Stomach (tissue), 9 donors: ENCODE data around the gene ATP2A3. TPM values are rescaled to one million over a fixed set of nuclear protein-coding genes. Genes with fewer than 3 reads are reported as not detected.

Source experiments
- DNase-seq, 2 donors: peaks; one replicate each; pipeline versions ENCODE4 v3.0.0 to v3.0.0-alpha.2; 2013 to 2019
- H3K27ac ChIP-seq, 5 donors: fragments of 200-600 bp in 4 of 5; sonication (generic) in 4 of 5; one replicate each; pipeline ENCODE4 v1.5.1; 2013 to 2019; ENCODE audit warnings: mild to moderate bottlenecking in 1 of 5, moderate library complexity in 1 of 5
- H3K27me3 ChIP-seq, 3 donors: fragments of 200-600 bp; sonication (generic); one replicate each; pipeline ENCODE4 v1.5.1; 2017 to 2019; ENCODE audit warnings: mixed run types in 1 of 3
- H3K36me3 ChIP-seq, 4 donors: fragments of 200-600 bp; sonication (generic); 1 replicate in 3 of 4; 2 replicates in 1 of 4; pipeline ENCODE4 v1.5.1; 2016 to 2019
- H3K4me1 ChIP-seq, 4 donors: fragments of 200-600 bp; sonication (generic); one replicate each; pipeline ENCODE4 v1.5.1; 2016 to 2019
- H3K4me3 ChIP-seq, 4 donors: fragments of 200-600 bp; sonication (generic) in 3 of 4; one replicate each; pipeline ENCODE4 v1.5.1; 2016 to 2019; ENCODE audit warnings: mild to moderate bottlenecking in 1 of 4
- H3K9me3 ChIP-seq, 4 donors: fragments of 200-600 bp; sonication (generic); one replicate each; pipeline ENCODE4 v1.5.1; 2016 to 2019
- EP300 ChIP-seq: sonication (generic); formaldehyde crosslinking; IDR thresholded peaks from one replicate; pipeline ENCODE4 v1.6.1; 2017; ENCODE audit warnings: antibody characterized with exemption
- POLR2A ChIP-seq, 4 donors: fragments of 450-650 bp; IDR thresholded peaks; one replicate each; pipeline ENCODE4 v1.6.1; 2016; ENCODE audit warnings: antibody characterized with exemption in 4 of 4, control low read depth in 2 of 4, mild to moderate bottlenecking in 1 of 4, moderate library complexity in 1 of 4
- POLR2AphosphoS5 ChIP-seq, 3 donors: sonication (generic); formaldehyde crosslinking; IDR thresholded peaks; one replicate each; pipeline ENCODE4 v1.6.1; 2016; ENCODE audit warnings: antibody characterized with exemption in 3 of 3
- WGBS, 5 donors: extraction: QIAGEN DNeasy Blood & Tissue Kit in 3 of 5; methylation state at CpG; one replicate each; pipeline versions ENCODE4 v1.1.5 to v1.1.7; 2013 to 2018; 5-methylcytosine and 5-hydroxymethylcytosine counted together
- intact Hi-C: fragments of 100-400 bp; cut with DNase I; formaldehyde crosslinking; loops from one replicate; pipeline ENCODE4 v1.15.1; 2023; ENCODE audit warnings: low total_unique reads
- polyA plus RNA-seq, 3 donors: library from polyadenylated mRNA; stranded (reverse); fragments of 200-250 nt; gene quantifications; one replicate each; pipeline ENCODE4 v1.2.3, GENCODE V29; 2013
- total RNA-seq, 5 donors: library from RNA; depleted of rRNA; stranded (reverse); fragments of >200 nt; gene quantifications; one replicate each; pipeline versions ENCODE4 v1.1.0 to v1.2.3, GENCODE V29; 2014 to 2016
- TF ChIP-seq, protein P1 (sequence below), 7 experiments: fragments of 450-650 bp in 4 of 7; fragments of 200-600 bp in 3 of 7; sonication (generic) in 3 of 7; IDR thresholded peaks; one replicate each; pipeline ENCODE4 v1.5.1; 2016 to 2019; ENCODE audit warnings: antibody characterized with exemption in 7 of 7, control low read depth in 2 of 7, mild to moderate bottlenecking in 1 of 7
- donor health status: healthy with polysubstance abuse.
- donor health status: Bipolar disorder and iron deficiency.
- donor health status: healthy.

ATP2A3 gene
- total and polyA plus RNA-seq, 8 donors, result 10.4 to 1,069 (median 64.1) TPM

DNA sequence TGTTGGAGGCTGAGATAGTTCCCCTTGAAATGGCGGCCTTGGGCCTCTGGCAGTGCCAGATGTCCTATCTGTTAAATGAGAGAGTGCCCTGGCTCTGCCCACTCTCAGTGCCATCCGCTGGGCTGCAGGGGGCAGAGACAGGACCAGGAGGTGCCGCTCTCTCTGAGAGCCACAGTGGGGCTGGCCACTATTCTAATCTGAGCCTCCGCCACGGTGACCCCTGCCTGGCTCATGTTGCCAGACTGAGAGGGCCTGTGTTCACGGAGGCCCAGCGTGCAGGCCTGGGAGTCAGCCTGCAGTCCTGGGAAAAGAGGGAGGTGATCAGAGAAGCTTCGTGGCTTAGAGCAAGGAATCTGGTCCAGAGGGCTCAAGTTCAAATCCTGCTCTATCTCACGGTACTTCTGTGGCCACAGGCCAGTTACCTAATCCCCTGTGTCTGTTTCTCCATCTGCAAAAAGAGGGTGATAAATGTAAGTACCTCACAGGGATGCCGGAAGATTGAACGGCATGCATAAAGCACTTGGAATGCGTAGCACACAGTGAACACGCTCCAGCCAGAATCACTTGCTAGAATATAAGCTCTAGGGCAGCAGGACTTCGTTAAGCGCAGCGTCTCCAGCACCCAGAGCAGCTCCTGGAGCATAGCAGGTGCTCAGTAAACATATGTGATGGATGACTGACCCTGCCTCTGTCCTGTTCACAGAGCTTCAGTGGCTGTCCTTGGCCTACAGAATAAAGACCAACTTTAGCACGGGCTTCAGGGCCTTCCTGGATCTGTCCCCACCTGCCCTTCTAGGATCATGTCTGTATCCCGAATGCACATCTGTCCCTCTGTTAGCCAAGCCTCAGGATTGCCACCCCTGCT, 6.3 kb downstream of the ATP2A3 start:
- Histone ChIP-seq H3K4me1 (peaks cover 23 to 64% (median 40%) of the 10 kb centered on the region in 4 donors), H3K9me3 (no peaks in the 10 kb centered on the region), H3K27me3 (peaks cover 0 to 7% (median 0%) of the 10 kb centered on the region in 3 donors), H3K4me3 (no peak overlapping the region), H3K36me3 (peaks cover 0 to 16% (median 7%) of the 10 kb centered on the region in 4 donors), H3K27ac (no peak overlapping the region)
- no peak for DNase-seq
- intact Hi-C loops, result no loop called here
- 83 to 90% (median 85%) methylated on average over 12 to 18 of the region's 18 CpGs for whole genome bisulfite sequencing, 5 donors
- TF ChIP-seq, protein P1, sequence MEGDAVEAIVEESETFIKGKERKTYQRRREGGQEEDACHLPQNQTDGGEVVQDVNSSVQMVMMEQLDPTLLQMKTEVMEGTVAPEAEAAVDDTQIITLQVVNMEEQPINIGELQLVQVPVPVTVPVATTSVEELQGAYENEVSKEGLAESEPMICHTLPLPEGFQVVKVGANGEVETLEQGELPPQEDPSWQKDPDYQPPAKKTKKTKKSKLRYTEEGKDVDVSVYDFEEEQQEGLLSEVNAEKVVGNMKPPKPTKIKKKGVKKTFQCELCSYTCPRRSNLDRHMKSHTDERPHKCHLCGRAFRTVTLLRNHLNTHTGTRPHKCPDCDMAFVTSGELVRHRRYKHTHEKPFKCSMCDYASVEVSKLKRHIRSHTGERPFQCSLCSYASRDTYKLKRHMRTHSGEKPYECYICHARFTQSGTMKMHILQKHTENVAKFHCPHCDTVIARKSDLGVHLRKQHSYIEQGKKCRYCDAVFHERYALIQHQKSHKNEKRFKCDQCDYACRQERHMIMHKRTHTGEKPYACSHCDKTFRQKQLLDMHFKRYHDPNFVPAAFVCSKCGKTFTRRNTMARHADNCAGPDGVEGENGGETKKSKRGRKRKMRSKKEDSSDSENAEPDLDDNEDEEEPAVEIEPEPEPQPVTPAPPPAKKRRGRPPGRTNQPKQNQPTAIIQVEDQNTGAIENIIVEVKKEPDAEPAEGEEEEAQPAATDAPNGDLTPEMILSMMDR (IDR thresholded peaks at IDR 0.05), result no peak
- TF ChIP-seq POLR2A (IDR thresholded peaks at IDR 0.05), result no peak
- TF ChIP-seq POLR2AphosphoS5 (IDR thresholded peaks at IDR 0.05), result no peak
- TF ChIP-seq EP300, result no peak

DNA sequence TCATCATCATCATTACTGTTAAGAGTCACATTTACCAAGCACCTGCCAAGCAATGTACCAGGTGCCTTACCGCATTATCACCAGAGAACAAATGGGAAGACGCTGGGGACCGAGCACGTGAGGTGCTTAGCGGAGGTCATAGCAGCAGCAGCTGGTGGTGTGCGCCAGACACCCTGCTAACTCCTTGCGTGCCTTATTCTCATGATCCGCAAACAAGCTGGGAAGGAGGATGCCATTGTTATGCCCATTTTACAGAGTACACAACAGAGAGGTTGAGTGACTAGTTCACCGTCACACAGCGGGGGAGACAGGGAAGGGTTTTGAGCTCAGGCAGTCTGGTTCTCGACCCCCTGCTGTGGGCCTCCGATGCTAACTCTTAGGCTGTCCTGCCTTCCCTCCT, 7.3 kb downstream of the ATP2A3 start:
- H3K4me3 ChIP-seq, result no peak overlapping the region
- TF ChIP-seq EP300 (no peak), POLR2AphosphoS5 (IDR thresholded peaks at IDR 0.05) (no peak), POLR2A (IDR thresholded peaks at IDR 0.05) (no peak)
- TF ChIP-seq, protein P1 (IDR thresholded peaks at IDR 0.05), result no peak
- 86 to 95% (median 92%) methylated on average over 12 of the region's 12 CpGs for WGBS, 5 donors
- no peaks in the 10 kb centered on the region for H3K27me3 ChIP-seq
- H3K4me1 ChIP-seq, result peaks cover 21 to 54% (median 32%) of the 10 kb centered on the region in 4 donors
- peaks cover 0 to 24% (median 7%) of the 10 kb centered on the region in 4 donors for H3K36me3 ChIP-seq
- no peak for DNase-seq
- H3K9me3 ChIP-seq, result no peaks in the 10 kb centered on the region
- intact Hi-C loops, result no loop called here
- H3K27ac ChIP-seq, result no peak overlapping the region

DNA sequence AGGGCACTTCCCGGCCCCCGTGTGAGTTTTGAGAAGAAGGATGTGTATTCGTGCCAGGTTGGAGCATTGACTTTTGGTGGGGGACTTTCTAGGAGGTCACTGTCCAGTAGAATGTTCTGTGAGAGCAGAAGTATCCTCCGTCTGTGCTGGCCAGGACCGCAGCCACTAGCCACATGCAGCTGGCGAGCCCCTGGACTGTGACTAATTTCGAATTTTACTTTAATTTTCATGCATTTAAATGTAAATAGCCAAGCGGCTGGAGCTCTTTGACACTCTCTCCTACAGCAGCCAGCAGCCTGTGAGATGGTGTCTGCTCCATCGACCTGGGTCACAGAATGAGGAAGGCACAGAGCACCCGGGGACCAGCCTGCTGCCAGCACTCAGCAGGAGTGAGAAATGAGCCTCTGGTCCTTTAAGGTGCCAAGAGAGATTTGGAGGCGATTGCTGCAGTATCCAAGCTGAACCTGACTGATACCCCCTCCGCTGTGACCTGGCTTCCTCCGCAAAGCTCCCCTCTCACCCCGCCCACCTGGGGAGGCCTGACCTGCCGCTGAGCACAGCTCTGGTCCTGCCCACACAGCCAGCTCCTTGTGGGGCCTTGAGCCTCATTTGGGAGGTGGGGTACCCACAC, 7.8 kb downstream of the ATP2A3 start:
- 72 to 76% (median 74%) methylated on average over 15 of the region's 15 CpGs for WGBS, 5 donors

DNA sequence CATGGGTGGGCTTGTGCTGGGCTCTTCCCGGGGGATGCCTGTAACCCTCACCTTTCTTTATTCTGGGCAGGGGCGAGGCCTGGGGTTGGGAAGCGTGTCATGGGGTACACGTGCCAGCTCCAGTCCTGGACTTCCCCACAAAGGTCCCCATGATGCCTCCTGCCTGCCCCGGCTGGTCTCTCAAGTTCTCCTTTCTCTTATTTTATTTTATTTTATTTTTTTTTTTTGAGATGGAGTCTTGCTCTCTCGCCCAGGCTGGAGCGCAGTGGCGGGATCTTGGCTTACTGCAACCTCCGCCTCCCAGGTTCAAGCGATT, 8.6 kb downstream of the ATP2A3 start:
- intact Hi-C loops, result no loop called here
- WGBS, 5 donors, result 82 to 93% (median 90%) methylated on average over 10 of the region's 10 CpGs
- Histone ChIP-seq H3K9me3 (no peaks in the 10 kb centered on the region), H3K36me3 (peaks cover 0 to 37% (median 16%) of the 10 kb centered on the region in 4 donors), H3K4me3 (no peak overlapping the region), H3K27me3 (no peaks in the 10 kb centered on the region), H3K27ac (no peak overlapping the region), H3K4me1 (peaks cover 13 to 41% (median 21%) of the 10 kb centered on the region in 4 donors)
- no peak for DNase-seq
- TF ChIP-seq POLR2AphosphoS5 (IDR thresholded peaks at IDR 0.05) (no peak), EP300 (no peak), POLR2A (IDR thresholded peaks at IDR 0.05) (no peak)
- TF ChIP-seq, protein P1 (IDR thresholded peaks at IDR 0.05), result no peak

More for the DNA sequence above, 7.8 kb downstream of the ATP2A3 start:
- no peak overlapping the region for H3K4me3 ChIP-seq
- intact Hi-C loops, result no loop called here
- peaks cover 16 to 49% (median 27%) of the 10 kb centered on the region in 4 donors for H3K4me1 ChIP-seq
- H3K27ac ChIP-seq, result no peak overlapping the region
- H3K27me3 ChIP-seq, result no peaks in the 10 kb centered on the region
- no peak for DNase-seq
- peaks cover 0 to 28% (median 9%) of the 10 kb centered on the region in 4 donors for H3K36me3 ChIP-seq
- H3K9me3 ChIP-seq, result no peaks in the 10 kb centered on the region
- TF ChIP-seq EP300 (no peak), POLR2AphosphoS5 (IDR thresholded peaks at IDR 0.05) (no peak), POLR2A (IDR thresholded peaks at IDR 0.05) (no peak)
- TF ChIP-seq, protein P1 (IDR thresholded peaks at IDR 0.05), result no peak
